T-helper 22 cell (primary cell): Measurements from ENCODE around the gene NEIL1.
A peak's percentile ranks its signal among the peaks of the same experiment; 100 is the strongest.
"Not testable (repeated sequence)": the region's sequence is repeated elsewhere in the genome, so short reads cannot be mapped to it uniquely, and the experiment has no call there.

Experiments used
- DNase-seq: peaks from one replicate; pipeline ENCODE4 v3.0.0-alpha.2; 2020; ENCODE audit warnings: low read depth

The NEIL1 gene, protein sequence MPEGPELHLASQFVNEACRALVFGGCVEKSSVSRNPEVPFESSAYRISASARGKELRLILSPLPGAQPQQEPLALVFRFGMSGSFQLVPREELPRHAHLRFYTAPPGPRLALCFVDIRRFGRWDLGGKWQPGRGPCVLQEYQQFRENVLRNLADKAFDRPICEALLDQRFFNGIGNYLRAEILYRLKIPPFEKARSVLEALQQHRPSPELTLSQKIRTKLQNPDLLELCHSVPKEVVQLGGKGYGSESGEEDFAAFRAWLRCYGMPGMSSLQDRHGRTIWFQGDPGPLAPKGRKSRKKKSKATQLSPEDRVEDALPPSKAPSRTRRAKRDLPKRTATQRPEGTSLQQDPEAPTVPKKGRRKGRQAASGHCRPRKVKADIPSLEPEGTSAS

DNA sequence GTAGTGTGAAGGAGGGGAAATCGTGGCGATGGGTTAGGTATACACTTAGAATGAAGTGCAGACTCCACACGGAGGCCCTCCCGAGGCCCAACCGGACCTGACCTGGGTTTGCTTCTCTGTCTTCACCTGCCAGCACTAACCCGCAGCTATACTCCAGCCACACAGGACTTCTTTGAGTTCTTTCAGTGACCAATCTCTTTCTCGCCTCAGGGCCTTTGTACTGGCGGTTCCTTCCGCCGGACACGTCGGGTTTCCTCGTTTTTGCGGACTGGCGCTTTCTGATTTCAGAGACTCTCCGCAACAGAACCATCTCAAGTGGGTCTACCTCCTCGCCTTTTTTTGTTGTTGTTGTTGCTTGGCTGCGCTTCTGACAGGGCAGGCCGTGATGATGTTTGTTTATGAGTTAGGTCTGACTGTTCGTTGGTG lies at the start of gene NEIL1:
NEIL1 (plus strand) TSS at position 244 of the 426 bp plus-strand sequence. CDS start 1,867 bp downstream, outside the sequence.
- no peak for DNase-seq

DNA sequence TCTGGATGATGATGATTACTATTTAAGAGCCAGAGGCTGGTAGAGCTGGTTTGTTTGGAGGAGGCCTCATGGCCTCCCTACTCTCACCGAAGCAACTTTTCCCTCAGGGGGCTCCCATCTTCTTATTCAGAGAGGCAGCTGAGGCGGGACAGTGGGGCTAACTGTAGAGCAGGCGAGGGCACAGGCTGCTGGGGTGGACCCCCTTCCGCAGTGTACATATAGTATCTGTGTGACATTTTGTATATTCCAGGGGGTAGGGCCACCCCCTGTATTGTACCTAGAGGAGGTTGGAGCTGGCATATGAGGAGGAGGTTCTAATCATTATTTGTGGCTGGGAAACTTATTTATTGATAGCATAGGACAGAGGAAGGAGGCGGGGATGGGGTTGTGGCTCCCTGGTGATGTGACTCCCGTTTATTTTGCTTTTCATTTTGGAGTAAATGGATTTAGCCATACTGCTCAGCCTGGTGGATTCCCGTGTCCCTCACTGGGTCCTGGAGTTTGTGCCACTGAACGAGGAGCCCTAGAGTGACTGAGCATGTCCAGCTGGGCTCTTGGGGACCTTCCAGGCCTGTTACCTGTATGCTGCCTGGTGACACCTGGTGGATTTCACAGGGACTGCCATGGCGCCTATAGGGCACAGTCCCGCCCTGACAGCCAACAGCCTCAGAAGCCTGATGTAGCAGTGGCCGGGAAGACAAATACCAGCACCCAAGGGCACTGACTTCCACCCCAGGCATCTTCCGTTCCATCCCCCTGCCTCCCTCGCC lies 48.1 kb upstream of the NEIL1 start:
- not testable (repeated sequence) for DNase-seq

DNA sequence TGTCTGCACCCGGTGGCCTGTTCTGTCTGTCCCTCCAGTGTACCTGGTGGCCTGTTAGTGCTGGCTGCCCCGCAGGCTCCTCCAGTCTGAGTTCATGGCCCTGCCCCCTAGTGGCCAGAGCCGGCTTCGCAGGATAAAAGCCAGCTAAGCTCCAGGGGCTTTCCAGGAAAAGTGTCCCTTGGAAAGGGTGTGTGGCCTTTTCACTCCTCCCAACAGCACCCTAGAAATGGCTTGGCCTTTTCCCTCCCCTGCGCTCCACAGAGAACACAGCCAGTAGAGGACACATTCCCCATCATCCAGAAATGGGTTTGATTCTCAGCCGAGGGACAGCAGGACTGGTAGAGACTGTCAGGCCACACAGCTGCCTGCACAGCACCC lies 47.5 kb upstream of the NEIL1 start:
- DNase-seq: peak; percentile 23

DNA sequence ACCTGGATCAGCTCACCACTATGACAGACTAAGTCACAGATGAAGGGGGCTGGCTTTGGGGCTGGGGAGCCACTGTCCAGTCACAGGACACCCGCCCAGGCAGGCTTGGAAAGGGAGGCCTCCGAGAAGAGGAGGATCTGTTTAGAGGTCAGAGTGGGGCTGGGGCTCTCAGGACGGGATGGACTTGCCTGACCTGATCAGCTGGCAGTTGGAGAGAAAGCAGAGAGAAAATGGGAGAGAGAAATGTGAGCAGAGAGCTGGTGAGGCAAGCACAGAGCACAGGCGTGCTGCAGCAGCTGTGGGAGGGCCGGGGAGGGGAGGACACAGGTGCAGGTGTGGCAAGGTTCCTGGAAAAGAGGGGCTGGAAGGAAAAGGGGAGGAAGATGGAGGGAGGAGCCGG lies 46.8 kb upstream of the NEIL1 start:
- not testable (repeated sequence) for DNase-seq

DNA sequence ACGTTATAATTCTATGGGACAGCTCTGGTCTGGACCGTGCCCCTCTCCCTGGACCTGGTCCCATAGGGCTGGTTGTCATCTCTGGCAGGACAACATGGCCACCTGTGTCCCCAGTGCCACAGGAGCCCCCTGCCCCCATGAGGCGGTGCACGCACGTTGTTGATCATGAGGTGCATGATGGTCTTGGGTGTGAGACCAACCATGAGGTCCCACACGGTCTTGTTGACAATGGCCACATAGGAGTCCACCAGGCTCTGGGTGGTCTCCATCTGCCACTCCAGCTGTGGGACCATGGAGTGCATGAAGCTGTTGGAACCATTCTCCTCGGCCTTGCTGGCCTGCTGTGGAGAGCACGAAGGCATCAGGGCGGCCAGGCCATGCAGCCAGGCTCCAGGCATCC lies 44.5 kb upstream of the NEIL1 start:
- no peak for DNase-seq

DNA sequence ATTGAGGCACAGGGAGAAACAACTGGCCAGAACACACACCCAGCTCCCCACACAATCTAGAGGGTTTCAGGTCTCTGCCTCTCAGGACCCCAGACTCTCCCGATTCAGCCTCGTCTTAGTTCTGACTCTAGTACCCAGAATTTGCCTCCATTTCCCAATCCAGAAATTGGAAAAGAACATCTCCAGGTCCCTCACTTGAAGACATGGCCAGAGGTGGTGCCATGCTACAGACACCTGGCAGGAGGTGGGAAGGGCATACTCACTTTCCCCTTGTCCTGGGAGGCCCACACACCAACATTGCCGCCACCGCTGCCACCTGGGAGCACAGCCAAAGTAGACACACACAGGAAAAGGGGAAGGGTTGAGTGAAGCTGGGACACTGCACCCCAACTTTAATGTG lies 44.1 kb upstream of the NEIL1 start:
- not testable (repeated sequence) for DNase-seq

DNA sequence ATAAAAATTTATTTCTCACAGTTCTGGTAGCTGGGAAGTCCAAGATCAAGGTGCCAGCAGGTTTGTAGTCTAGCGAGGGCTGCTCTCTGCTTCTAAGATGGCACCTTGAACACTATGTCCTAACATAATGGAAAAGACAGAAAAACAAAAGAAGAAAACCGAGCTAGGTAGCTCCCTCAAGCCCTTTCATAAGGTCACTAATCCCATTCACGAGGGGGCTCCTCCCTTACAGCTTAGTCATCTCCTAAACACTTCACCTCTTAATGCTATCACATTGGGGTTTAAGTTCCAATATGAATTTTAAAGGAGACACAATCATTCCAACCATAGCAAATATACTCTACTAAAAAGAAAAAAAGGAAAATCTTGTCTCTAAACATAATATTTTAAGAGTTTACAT lies 40.7 kb upstream of the NEIL1 start:
- no peak for DNase-seq

DNA sequence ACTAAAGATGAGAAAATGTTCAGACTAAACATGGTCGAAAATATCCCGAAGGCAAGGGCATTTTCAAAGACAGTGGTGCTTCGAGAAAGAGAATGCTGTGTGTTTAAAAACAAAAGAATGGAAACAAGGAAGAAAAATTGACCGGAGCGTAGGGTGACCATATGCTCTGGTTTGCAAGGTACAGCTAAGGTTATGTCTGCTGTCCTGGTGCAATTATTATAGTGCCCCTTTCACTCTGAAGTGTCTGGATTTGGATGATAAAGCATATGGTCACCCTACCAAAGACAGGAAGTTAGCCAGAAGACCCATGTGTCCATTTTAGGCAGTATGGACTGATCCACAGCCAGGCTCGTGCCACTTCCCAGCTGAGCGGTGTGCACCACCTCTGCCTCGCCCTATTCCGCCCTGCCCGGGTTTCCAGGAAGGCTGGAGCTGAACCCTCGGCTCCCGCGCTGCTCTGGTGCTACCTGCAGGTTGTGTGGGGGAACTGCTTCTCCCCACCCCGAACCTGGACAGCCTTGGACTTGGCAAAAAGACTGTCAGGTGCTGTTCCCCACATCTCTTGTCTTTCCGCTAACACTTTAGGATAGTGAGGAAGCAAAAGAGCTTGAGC lies 39.0 kb upstream of the NEIL1 start:
- DNase-seq: no peak

DNA sequence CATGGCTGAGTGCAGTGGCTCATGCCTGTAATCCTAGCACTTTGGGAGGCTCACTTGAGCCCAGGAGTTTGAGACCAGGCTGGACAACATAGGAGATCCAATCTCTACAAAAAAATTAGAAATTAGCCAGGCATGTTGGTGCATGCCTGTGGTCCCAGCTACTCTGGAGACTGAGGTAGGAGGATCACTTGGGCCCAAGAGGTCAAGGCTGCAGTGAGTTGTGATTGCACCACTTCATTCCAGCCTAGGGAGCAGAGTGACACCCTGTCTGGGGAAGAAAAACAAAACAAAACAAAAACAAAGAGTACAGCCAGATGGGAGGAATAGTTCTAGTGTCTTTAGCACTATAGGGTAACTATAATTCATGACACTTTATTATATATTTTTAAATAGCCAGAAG lies 37.1 kb upstream of the NEIL1 start:
- DNase-seq: no peak

DNA sequence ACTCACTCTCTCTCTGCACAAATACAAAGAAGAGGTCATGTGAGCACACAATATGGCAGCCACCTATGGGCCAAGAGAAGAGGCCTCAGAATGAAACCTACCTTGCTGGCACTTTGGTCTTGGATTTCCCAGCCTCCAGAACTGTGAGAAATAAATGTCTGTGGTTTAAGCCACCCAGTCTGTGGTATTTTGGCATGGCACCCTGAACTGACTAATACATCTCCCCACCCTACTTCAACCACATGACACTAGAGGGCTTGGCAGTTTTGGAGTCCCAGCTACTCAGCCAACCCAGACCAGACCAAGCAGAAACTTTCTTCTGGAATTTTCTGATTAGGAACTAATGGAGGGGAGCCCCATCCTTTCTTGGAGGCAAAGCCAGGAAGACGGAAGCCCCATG lies 34.3 kb upstream of the NEIL1 start:
- not testable (repeated sequence) for DNase-seq

DNA sequence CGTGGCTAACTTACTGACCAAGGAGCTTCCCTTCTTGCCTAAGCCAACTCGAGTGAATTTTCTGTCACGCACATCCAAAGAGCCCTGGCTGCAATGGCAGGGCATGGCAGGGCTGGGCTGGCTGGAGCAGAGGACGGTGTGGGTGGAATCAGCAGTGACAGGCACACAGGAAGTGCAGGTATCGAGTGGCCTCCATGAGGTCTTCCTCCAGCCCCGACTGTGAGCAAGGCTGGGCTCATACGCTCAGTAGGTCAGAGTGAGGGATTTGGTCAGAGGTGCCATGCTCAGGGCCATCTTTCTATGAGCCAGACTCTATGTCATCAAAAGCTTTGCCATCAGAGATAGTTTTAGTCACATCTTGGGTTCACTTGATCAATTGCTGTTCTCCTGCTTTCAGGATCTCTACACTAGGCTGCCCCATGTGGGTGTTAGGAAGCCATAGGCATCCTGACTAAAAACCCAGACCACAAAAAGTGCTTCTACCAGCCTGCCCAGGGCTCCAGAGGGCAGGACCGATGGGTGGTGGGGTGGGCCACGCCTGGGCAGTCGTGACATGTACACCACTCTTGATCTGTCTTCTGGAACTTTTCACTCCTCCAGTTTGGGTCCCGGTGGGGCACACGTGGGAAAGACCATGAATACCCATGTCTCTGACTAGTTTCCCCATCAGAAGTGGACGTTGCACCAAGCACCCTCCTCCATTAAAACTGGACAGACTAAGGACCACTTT lies 33.6 kb upstream of the NEIL1 start:
- DNase-seq: no peak

DNA sequence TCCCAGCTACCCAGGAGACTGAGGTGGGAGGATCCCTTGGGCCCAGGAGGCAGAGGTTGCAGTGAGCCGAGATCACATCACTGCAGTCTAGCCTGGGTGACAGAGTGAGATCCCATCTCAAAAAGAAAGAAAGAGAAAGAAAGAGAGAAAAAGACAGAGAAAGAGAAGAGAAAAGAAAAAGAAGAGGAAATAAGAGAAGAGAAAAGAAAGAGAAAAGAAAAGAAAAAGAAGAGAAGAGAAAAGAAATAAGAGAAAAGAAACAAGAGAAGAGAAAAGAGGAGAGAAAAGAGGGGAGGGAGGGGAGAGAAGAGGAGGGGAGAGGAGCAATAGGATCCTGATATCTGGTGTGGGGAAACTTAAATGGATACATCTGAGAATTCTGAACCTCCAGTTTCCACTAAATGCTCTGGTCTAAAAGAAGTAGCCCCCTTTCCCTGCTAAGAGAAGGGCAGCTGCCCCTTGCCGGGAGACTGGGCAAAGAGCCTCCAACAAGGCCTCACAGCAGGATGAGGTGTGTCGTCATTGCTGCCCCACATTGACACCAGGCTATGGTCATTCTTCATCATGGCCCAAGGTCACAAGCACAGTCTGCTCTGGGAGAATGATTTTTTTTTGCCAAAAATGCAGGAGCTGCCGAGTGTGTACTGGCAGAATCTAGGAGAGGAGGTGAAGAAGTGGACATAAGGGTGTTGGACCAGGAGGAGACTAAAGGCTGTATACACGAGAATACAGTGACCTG lies 32.1 kb upstream of the NEIL1 start:
- no peak for DNase-seq

DNA sequence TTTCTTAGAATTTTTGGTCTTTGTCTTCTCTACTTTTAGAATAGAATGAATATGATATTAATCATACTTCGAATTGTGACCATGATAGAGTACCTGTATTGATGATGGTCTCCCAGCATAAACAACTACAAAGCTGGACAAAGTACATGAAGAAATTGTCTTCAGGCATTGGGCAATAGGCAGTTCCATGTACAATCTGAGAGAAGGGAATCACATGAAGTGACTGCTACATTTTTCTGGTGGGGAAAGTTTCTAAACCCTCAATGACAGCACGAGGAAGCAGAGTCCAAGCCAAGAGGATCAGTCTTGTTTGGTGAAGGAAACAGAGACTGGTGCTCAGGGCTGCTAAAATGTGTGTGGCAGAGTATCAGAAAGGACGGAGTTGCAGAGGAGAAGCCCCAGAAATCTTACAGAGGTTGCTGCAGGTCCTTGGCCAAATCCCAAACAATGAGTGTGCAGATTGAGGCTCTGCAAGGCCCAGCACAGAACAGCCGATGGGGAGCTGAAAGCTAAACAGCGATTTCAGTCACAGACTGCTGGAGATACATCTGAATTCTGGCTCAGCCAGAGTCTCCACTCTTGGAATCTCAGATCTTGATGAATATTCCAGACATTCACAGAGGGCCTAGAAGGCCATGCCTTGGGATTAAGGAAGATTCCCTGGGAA lies 27.5 kb upstream of the NEIL1 start:
- not testable (repeated sequence) for DNase-seq

DNA sequence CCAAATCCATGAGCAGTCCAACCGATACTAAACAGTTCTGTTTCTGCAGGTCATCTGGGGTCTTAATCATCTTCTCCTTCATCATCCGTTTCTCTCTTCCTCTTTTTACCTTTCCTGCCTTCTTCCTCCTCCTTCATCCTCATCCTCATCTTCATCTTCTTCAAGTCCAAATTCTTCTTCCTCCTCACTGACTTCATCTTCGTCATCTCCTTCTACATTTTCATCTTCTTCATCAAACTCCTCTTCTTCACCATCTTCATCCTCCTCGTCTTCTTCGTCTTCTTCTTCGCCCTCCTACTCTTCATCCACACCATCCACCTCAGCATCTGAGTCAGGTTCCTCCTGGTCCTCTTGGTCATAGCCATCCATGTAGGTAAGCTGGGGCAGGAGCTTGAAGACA lies 25.1 kb upstream of the NEIL1 start:
- DNase-seq: no peak

DNA sequence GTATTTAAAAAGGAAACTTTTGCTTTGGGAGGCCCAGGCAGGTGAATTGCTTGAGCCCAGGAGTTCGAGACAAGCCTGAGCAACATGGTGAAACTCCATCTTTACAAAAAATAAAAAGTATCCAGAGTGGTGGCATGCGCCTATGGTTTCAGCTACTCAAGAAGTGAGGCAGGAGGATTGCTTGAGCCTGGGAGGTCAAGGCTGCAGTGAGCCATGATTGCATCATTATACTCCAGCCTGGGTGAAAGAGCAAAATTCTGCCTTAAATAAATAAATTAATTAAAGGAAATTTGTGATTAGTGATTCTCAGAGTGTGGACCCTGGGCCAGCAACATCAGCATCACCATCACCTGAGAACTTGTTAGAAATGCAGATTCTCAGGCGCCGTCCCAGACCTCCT lies 20.9 kb upstream of the NEIL1 start:
- DNase-seq: no peak

DNA sequence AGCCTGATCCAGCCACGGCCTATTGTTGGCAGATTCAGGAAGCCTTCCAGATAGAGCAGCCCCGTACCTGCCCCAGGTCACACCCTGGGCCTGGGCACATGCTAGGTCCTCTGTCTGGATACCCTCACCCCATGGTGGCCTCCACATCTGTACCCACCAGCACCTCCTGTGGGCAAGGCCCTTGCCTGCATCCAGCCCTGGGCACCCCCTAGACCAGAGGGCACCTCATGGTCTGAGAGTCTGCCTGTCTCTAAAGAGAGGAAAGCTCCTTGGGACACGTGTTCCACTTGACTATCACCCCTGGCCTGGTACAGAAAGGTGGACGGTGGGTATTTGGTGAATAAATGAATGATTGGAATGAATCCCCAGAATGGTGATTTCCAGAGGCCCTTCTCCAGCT lies 19.8 kb upstream of the NEIL1 start:
- DNase-seq: no peak

DNA sequence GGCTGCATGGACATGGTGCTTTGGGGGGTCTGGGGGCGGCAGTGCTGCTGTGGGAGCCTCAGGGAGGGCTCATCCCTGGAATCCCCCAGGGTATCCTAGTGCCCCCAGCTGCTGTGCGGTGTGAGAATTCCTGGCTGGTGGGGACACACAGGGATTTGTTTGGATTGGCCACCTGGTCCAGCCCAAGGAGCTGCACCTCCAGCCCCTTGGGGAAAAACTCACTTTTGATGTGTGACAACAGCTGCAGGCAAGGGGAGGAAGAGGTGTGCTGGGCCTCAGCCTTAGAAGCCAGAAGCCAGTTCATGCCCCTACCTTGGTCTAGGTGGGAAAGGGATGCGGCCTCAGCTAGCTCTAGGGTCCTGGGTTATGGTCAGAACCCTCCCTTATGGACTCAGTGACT lies 19.3 kb upstream of the NEIL1 start:
- DNase-seq: no peak

DNA sequence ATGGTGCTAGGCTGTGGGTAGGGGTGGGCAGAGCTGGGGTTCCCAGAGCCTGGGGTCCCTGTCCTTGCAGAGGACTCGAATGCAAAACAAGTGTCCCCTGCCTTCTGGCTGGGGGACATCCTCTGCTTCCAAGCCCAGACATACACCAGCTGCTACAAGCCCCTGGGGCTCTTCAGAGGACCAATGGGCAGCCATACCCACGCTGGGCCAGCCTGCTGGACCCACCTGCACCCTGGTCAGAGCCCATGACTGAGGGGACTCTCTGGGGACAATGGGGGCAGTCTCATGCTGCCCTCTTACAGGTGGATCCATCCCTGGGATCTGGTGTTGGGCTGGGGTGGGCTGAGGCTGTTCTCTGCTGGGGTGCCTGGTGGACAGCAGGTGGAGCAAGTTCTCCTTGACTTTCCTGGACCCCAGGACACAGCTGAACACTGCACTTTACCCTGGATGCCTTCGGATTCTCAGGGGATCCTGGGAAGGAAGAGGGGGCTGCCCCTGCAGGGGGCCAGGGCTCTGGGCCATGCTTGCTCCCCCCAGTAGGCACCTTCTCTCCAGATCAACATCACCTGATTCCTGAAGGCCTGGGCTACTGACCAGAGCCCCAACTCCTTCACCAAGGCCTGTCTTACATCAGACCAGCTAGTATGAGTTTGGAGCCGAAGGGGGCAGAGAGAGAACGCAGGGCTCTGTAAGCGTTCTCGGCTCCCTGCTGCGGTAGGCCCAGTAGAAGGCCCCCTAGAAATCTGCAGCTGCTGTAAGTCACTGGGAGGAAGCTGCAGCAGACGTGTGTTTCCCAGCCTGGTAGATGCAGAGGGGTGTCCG lies 18.1 kb upstream of the NEIL1 start:
- no peak for DNase-seq

DNA sequence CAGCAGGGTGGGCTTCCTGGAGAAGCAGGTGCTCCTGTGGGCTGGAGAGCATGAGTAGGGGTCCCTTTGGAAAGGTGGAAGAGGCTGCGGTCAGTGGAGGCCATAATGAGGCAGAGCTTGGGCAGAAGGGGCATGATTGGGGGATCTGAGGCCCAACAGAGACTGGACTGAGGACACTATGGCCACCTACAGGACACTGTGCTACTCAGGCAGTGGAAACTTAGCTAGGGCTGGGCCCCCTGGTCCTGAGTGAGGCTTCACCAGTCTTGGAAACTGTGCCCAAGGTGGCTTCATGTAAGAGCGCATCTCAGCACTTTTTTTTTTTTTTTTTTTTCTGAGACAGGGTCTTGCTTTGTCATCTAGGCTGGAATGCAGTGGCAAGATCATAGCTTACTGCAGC lies 17.3 kb upstream of the NEIL1 start:
- no peak for DNase-seq

DNA sequence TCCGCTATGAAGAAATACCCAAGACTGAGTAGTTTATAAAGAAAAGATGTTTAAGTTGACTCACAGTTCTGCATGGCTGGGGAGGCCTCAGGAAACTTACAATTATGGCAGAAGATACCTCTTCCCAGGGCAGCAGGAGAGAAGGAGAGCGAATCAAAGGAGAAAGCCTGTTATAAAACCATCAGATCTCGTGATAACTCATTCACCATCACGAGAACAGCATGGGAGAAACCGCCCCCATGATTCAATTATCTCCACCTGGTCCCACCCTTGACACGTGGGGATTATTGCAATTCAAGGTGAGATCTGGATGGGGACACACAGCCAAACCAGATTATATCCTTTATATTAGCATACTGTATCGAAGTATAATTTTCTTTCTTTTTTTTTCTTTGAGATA lies 14.7 kb upstream of the NEIL1 start:
- DNase-seq: not testable (repeated sequence)
